Mononuclear cell (primary cell): ENCODE measurements around the gene AGPAT2. TPM values are rescaled to one million over a fixed set of nuclear protein-coding genes. Genes with fewer than 3 reads are reported as not detected.

Experiments
- H3K27me3 ChIP-seq: 2 replicates; pipeline ENCODE4 v1.6.0; 2011; ENCODE audit warnings: low read length, control low read depth; ENCODE audit not compliant: insufficient read depth
- H3K4me1 ChIP-seq: 2 replicates; pipeline ENCODE4 v1.5.1; 2011; ENCODE audit warnings: mild to moderate bottlenecking, low read length, control low read depth; ENCODE audit not compliant: insufficient read depth
- H3K4me3 ChIP-seq: 2 replicates; pipeline ENCODE4 v1.5.1; 2011; ENCODE audit warnings: mild to moderate bottlenecking, low read length, moderate library complexity
- H3K9me3 ChIP-seq: 2 replicates; pipeline ENCODE4 v1.5.1; 2011; ENCODE audit warnings: low read depth, mild to moderate bottlenecking, control low read depth, low read length
- total RNA-seq: library from RNA; depleted of rRNA; stranded (reverse); fragments of >200 nt; gene quantifications from one replicate; pipeline ENCODE4 v1.2.3, GENCODE V29; 2012

Gene AGPAT2
- total RNA-seq, 1 donor: 18.7 TPM

GRCh38 chr9:136690104-136690805 is 3.0 kb upstream of the AGPAT2 start:
- no peaks in the 10 kb centered on the region for H3K27me3 ChIP-seq
- H3K9me3 ChIP-seq: no peaks in the 10 kb centered on the region
- peaks cover 24% of the 10 kb centered on the region for H3K4me1 ChIP-seq
- H3K4me3 ChIP-seq: no peak overlapping the region

- H3K9me3 ChIP-seq: no peaks in the 10 kb centered on the region
- H3K4me1 ChIP-seq: peaks cover 26% of the 10 kb centered on the region
- no peak overlapping the region for H3K4me3 ChIP-seq
- no peaks in the 10 kb centered on the region for H3K27me3 ChIP-seq
Measured at GRCh38 chr9:136689108-136689460, 1.8 kb upstream of the AGPAT2 start.

GRCh38 chr9:136688274-136689107 is 1.2 kb upstream of the AGPAT2 start:
- Histone ChIP-seq H3K27me3 (no peaks in the 10 kb centered on the region), H3K4me3 (no peak overlapping the region), H3K4me1 (peaks cover 26% of the 10 kb centered on the region), H3K9me3 (no peaks in the 10 kb centered on the region)

GRCh38 chr9:136687721-136688223 is 515 bp upstream of the AGPAT2 start:
- Histone ChIP-seq H3K4me1 (peaks cover 26% of the 10 kb centered on the region), H3K27me3 (no peaks in the 10 kb centered on the region), H3K4me3 (no peak overlapping the region), H3K9me3 (no peaks in the 10 kb centered on the region)

GRCh38 chr9:136686534-136686793 is 793 bp downstream of the AGPAT2 start:
- H3K9me3 ChIP-seq: no peaks in the 10 kb centered on the region
- peaks cover 26% of the 10 kb centered on the region for H3K4me1 ChIP-seq
- no peaks in the 10 kb centered on the region for H3K27me3 ChIP-seq
- H3K4me3 ChIP-seq: peak overlapping the region; percentile 56

- Histone ChIP-seq H3K4me1 (peaks cover 26% of the 10 kb centered on the region), H3K4me3 (peak overlapping the region; percentile 56), H3K27me3 (no peaks in the 10 kb centered on the region), H3K9me3 (no peaks in the 10 kb centered on the region)
Measured at GRCh38 chr9:136685790-136686533, 1.3 kb downstream of the AGPAT2 start.

GRCh38 chr9:136685216-136685615 is 2.0 kb downstream of the AGPAT2 start:
- Histone ChIP-seq H3K4me1 (peaks cover 26% of the 10 kb centered on the region), H3K27me3 (no peaks in the 10 kb centered on the region), H3K4me3 (no peak overlapping the region), H3K9me3 (no peaks in the 10 kb centered on the region)

GRCh38 chr9:136684799-136685198 is 2.5 kb downstream of the AGPAT2 start:
- Histone ChIP-seq H3K4me1 (peaks cover 29% of the 10 kb centered on the region), H3K9me3 (no peaks in the 10 kb centered on the region), H3K4me3 (no peak overlapping the region), H3K27me3 (no peaks in the 10 kb centered on the region)

- H3K27me3 ChIP-seq: no peaks in the 10 kb centered on the region
- no peaks in the 10 kb centered on the region for H3K9me3 ChIP-seq
- H3K4me3 ChIP-seq: no peak overlapping the region
- peaks cover 34% of the 10 kb centered on the region for H3K4me1 ChIP-seq
Measured at GRCh38 chr9:136684339-136684738, 2.9 kb downstream of the AGPAT2 start.

- Histone ChIP-seq H3K4me1 (peaks cover 40% of the 10 kb centered on the region), H3K4me3 (no peak overlapping the region), H3K9me3 (no peaks in the 10 kb centered on the region), H3K27me3 (no peaks in the 10 kb centered on the region)
Measured at GRCh38 chr9:136683755-136684154, 3.5 kb downstream of the AGPAT2 start.

GRCh38 chr9:136683173-136683745 is 4.0 kb downstream of the AGPAT2 start:
- H3K4me3 ChIP-seq: no peak overlapping the region
- no peaks in the 10 kb centered on the region for H3K27me3 ChIP-seq
- H3K4me1 ChIP-seq: peaks cover 43% of the 10 kb centered on the region
- H3K9me3 ChIP-seq: no peaks in the 10 kb centered on the region

- Histone ChIP-seq H3K4me3 (no peak overlapping the region), H3K9me3 (no peaks in the 10 kb centered on the region), H3K4me1 (peaks cover 40% of the 10 kb centered on the region)
Measured at GRCh38 chr9:136682710-136683109, 4.5 kb downstream of the AGPAT2 start.

GRCh38 chr9:136681945-136682699 is 5.1 kb downstream of the AGPAT2 start:
- no peaks in the 10 kb centered on the region for H3K27me3 ChIP-seq
- H3K4me1 ChIP-seq: peaks cover 39% of the 10 kb centered on the region
- H3K9me3 ChIP-seq: no peaks in the 10 kb centered on the region
- no peak overlapping the region for H3K4me3 ChIP-seq

More at GRCh38 chr9:136682710-136683109, 4.5 kb downstream of the AGPAT2 start:
- no peaks in the 10 kb centered on the region for H3K27me3 ChIP-seq

GRCh38 chr9:136681029-136681428 is 6.2 kb downstream of the AGPAT2 start:
- Histone ChIP-seq H3K4me1 (peaks cover 34% of the 10 kb centered on the region), H3K9me3 (no peaks in the 10 kb centered on the region), H3K4me3 (no peak overlapping the region), H3K27me3 (no peaks in the 10 kb centered on the region)
